IMR-90 (cell line): Measurements from ENCODE around the gene GLRB. TPM values are rescaled to one million over a fixed set of nuclear protein-coding genes. Genes with fewer than 3 reads are reported as not detected.
A peak's percentile ranks its signal among the peaks of the same experiment; 100 is the strongest.

ENCODE experiments used
- ATAC-seq: fragments of 200-7000 bp; cut with Tn5 transposase; 2 replicates; pipeline ENCODE4 v1.9.1; 2020; ENCODE audit warnings: low read depth, mild to moderate bottlenecking, moderate library complexity
- BruUV-seq: library from RNA; stranded (reverse); fragments of 400-500 nt; replicated peaks from 2 replicates; lab custom pipeline; 2021; lab: Mats Ljungman, UMichigan
- CTCF ChIA-PET: fragments of 300-600 bp; formaldehyde crosslinking; extraction: SDS; loops from one replicate; lab custom pipeline; 2021; ENCODE audit warnings: antibody characterized with exemption; lab: Yijun Ruan, JAX
- POLR2A ChIA-PET: fragments of 300-600 bp; sonication (Branson Sonifier 250); formaldehyde crosslinking; loops from one replicate; lab custom pipeline; 2022; ENCODE audit warnings: antibody characterized with exemption; ENCODE audit not compliant: unreplicated experiment; lab: Charles Lee
- DNase-seq: peaks from one replicate; pipeline ENCODE4 v3.0.0; 2013
- H2AFZ ChIP-seq: replicated peaks from 2 replicates; pipeline ENCODE3; 2013; ENCODE audit warnings: low read length, mild to moderate bottlenecking; ENCODE audit not compliant: poor library complexity
- H2AK5ac ChIP-seq: 2 replicates; pipeline ENCODE4 v1.6.1; 2013; ENCODE audit warnings: low read depth, low read length, inconsistent platforms
- H2AK9ac ChIP-seq: replicated peaks from 2 replicates; pipeline ENCODE3; 2013; ENCODE audit warnings: mild to moderate bottlenecking, low read depth, low read length, moderate library complexity; ENCODE audit not compliant: poor library complexity
- H2BK120ac ChIP-seq: 2 replicates; pipeline ENCODE4 v1.6.1; 2013; ENCODE audit warnings: low read depth, low read length, inconsistent platforms
- H2BK15ac ChIP-seq: 3 replicates; pipeline ENCODE4 v1.6.1; 2013; ENCODE audit warnings: low read depth, low read length, inconsistent platforms
- H2BK20ac ChIP-seq: 2 replicates; pipeline ENCODE4 v1.6.1; 2013; ENCODE audit warnings: low read depth, mild to moderate bottlenecking, inconsistent platforms, low read length, moderate library complexity
- H2BK5ac ChIP-seq: 2 replicates; pipeline ENCODE4 v1.6.1; 2013; ENCODE audit warnings: mild to moderate bottlenecking, low read depth, low read length, inconsistent platforms; ENCODE audit not compliant: poor library complexity, severe bottlenecking
- H3K14ac ChIP-seq: replicated peaks from 2 replicates; pipeline ENCODE4 v1.6.1; 2013; ENCODE audit warnings: low read depth, low read length, inconsistent platforms
- H3K18ac ChIP-seq: 2 replicates; pipeline ENCODE4 v1.6.1; 2013; ENCODE audit warnings: low read depth, low read length, control low read depth
- H3K23ac ChIP-seq: 2 replicates; pipeline ENCODE4 v1.6.1; 2013; ENCODE audit warnings: low read depth, low read length, inconsistent platforms
- H3K27ac ChIP-seq: 2 replicates; pipeline ENCODE4 v1.5.1; 2013; ENCODE audit warnings: mild to moderate bottlenecking, control low read depth, low read length; ENCODE audit not compliant: insufficient read depth
- H3K27me3 ChIP-seq: 2 replicates; pipeline ENCODE4 v1.6.1; 2013; ENCODE audit warnings: low read length; ENCODE audit not compliant: control insufficient read depth, insufficient read depth
- H3K36me3 ChIP-seq: 2 replicates; pipeline ENCODE4 v1.6.1; 2013; ENCODE audit warnings: low read length, mixed read lengths; ENCODE audit not compliant: control insufficient read depth, insufficient read depth
- H3K4ac ChIP-seq: 2 replicates; pipeline ENCODE4 v1.6.1; 2013; ENCODE audit warnings: low read depth, low read length, inconsistent platforms
- H3K4me1 ChIP-seq: 2 replicates; pipeline ENCODE4 v1.6.1; 2013; ENCODE audit warnings: low read length, mixed read lengths; ENCODE audit not compliant: control insufficient read depth, insufficient read depth
- H3K4me2 ChIP-seq: 2 replicates; pipeline ENCODE4 v1.6.1; 2013; ENCODE audit warnings: low read depth, mild to moderate bottlenecking, control low read depth, low read length, moderate library complexity
- H3K4me3 ChIP-seq: 2 replicates; pipeline ENCODE4 v1.5.1; 2013; ENCODE audit warnings: low read depth, mild to moderate bottlenecking, control low read depth, low read length, moderate library complexity; ENCODE audit not compliant: insufficient read depth
- H3K56ac ChIP-seq: 2 replicates; pipeline ENCODE4 v1.6.1; 2013; ENCODE audit warnings: low read length, inconsistent platforms; ENCODE audit not compliant: insufficient read depth; ENCODE audit errors: extremely low read depth
- H3K79me1 ChIP-seq, 2 experiments: 2 replicates each; pipeline ENCODE4 v1.6.1; 2013; ENCODE audit warnings: low read length in 2 of 2, inconsistent platforms in 1 of 2, low read depth in 1 of 2
- H3K9ac ChIP-seq: 2 replicates; pipeline ENCODE4 v1.6.1; 2013; ENCODE audit warnings: low read depth, low read length, control low read depth
- H3K9me1 ChIP-seq: 2 replicates; pipeline ENCODE4 v1.6.1; 2013; ENCODE audit warnings: low read length, inconsistent platforms; ENCODE audit not compliant: insufficient read depth
- H3K9me3 ChIP-seq: 2 replicates; pipeline ENCODE4 v1.6.1; 2013; ENCODE audit warnings: low read length; ENCODE audit not compliant: control insufficient read depth, insufficient read depth
- H4K20me1 ChIP-seq: 2 replicates; pipeline ENCODE4 v1.6.1; 2013; ENCODE audit warnings: low read length, inconsistent platforms; ENCODE audit not compliant: insufficient read depth
- H4K5ac ChIP-seq: 2 replicates; pipeline ENCODE4 v1.6.1; 2013; ENCODE audit warnings: mild to moderate bottlenecking, low read depth, low read length, control low read depth
- H4K8ac ChIP-seq, 2 experiments: 2 replicates each; pipeline ENCODE4 v1.6.1; 2013; ENCODE audit warnings: low read depth in 2 of 2, low read length in 2 of 2, control low read depth in 1 of 2, inconsistent platforms in 1 of 2
- H4K91ac ChIP-seq: 2 replicates; pipeline ENCODE4 v1.6.1; 2013; ENCODE audit warnings: low read depth, low read length, inconsistent platforms; ENCODE audit not compliant: insufficient read depth
- FOS ChIP-seq: fragments of 150-350 bp; IDR thresholded peaks from 2 replicates; pipeline ENCODE4 v1.6.1; 2016; ENCODE audit warnings: low read depth, low read length
- MAZ ChIP-seq: IDR thresholded peaks from 2 replicates; pipeline ENCODE4 v1.6.1; 2012; ENCODE audit warnings: low read depth, mild to moderate bottlenecking, low read length, improper control_type of control experiment, moderate library complexity, borderline replicate concordance
- MXI1 ChIP-seq: IDR thresholded peaks from 2 replicates; pipeline ENCODE4 v1.6.1; 2012; ENCODE audit warnings: low read depth, mild to moderate bottlenecking, low read length, moderate library complexity, borderline replicate concordance
- RFX5 ChIP-seq: IDR thresholded peaks from 2 replicates; pipeline ENCODE4 v1.8.0; 2012; ENCODE audit warnings: low read depth, mild to moderate bottlenecking, low read length, moderate library complexity
- SMC3 ChIP-seq: fragments of 150-350 bp; IDR thresholded peaks from 2 replicates; pipeline ENCODE4 v1.6.1; 2016; ENCODE audit warnings: low read depth, mild to moderate bottlenecking, antibody characterized with exemption, low read length, moderate library complexity
- WGBS, 2 experiments: methylation state at CpG; one replicate each; pipeline versions ENCODE4 v1.1.5 to v1.1.7; 2013; ENCODE audit warnings: missing lambda C conversion rate in 2 of 2; ENCODE audit not compliant: insufficient read length in 1 of 2; ENCODE audit errors: extremely low coverage in 2 of 2; 5-methylcytosine and 5-hydroxymethylcytosine counted together
- dilution Hi-C: fragments of 300-500 bp; cut with HindIII; formaldehyde crosslinking; loops from one replicate; pipeline ENCODE4 v1.14.3; 2018; ENCODE audit warnings: low sequenced_read_pairs; ENCODE audit not compliant: unreplicated experiment
- in situ Hi-C: fragments of 300-500 bp; cut with MboI; formaldehyde crosslinking; loops from 3 replicates; pipeline ENCODE4 v1.14.3; 2019; ENCODE audit warnings: low sequenced_read_pairs, inconsistent platforms, mixed read lengths
- intact Hi-C: fragments of 100-400 bp; cut with micrococcal nuclease; formaldehyde crosslinking; loops from 2 replicates; pipeline ENCODE4 v1.10.0; 2022
- polyA plus RNA-seq, 3 experiments: library from polyadenylated mRNA; depleted of rRNA; stranded (reverse); fragments of >200 nt; gene quantifications; 2 replicates each; pipeline ENCODE4 v1.2.3, GENCODE V29; 2012; ENCODE audit warnings: low replicate concordance in 1 of 3
- total RNA-seq: library from RNA; depleted of rRNA; stranded (reverse); fragments of >200 nt; gene quantifications from 2 replicates; pipeline ENCODE4 v1.2.3, GENCODE V29; 2012
- TF ChIP-seq, protein P1 (sequence below): fragments of 150-350 bp; IDR thresholded peaks from 2 replicates; pipeline ENCODE4 v1.6.1; 2016; ENCODE audit warnings: low read depth, mild to moderate bottlenecking, low read length, moderate library complexity, borderline replicate concordance

GLRB gene
- total and polyA plus RNA-seq, 2 of the 4 experiments (the other 2 are of a cell fraction), result 3.0 to 3.2 TPM

DNA sequence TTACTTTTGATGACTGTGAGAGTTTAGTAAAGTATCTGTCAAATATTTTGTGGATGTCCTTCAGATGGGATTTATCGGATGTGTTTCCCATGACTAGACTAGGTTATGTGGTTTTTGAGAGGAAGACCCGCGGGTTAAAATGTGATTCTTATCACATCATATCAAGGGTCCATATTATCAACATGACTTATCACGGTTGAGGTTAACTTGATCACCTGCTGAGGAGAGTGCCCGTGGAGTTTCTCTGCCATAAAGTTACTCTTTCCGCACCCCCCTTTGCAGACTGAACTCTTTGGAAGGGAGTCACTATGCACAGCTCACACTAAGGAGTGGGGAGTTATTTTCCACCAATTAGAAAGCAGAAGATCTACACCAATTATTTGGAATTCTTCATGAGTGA is 38.7 kb downstream of the GLRB start:
- ChIA-PET CTCF (no interaction called here), POLR2A (no interaction called here)
- Histone ChIP-seq H2BK5ac (no peak overlapping the region), H3K4me1 (peaks cover 4% of the 10 kb centered on the region), H2BK120ac (peak overlapping the region; percentile 67; the same call in 1 of the 2 replicates), H2AFZ (no peak overlapping the region), H3K79me1 (no peaks in the 10 kb centered on the region), H2BK15ac (no peak overlapping the region), H3K23ac (no peak overlapping the region), H3K36me3 (no peaks in the 10 kb centered on the region), H3K4ac (no peak overlapping the region), H3K27ac (no peak overlapping the region), H4K8ac (no peak overlapping the region; a peak in 1 of 4 replicates), H4K91ac (no peak overlapping the region), H2BK20ac (peak overlapping the region; percentile 54; the same call in 1 of the 2 replicates), H3K14ac (no peak overlapping the region), H3K4me3 (no peak overlapping the region), H3K9me3 (no peaks in the 10 kb centered on the region), H3K4me2 (no peak overlapping the region), H3K9me1 (0 out of 2 replicates have a peak, but pooled peaks cover 4% of the 10 kb centered on the region), H2AK9ac (no peak overlapping the region), H4K20me1 (no peaks in the 10 kb centered on the region), H2AK5ac (peak overlapping the region; percentile 16; the same call in 1 of the 2 replicates), H3K18ac (no peak overlapping the region), H3K56ac (no peak overlapping the region), H3K27me3 (no peaks in the 10 kb centered on the region), H3K9ac (no peak overlapping the region), H4K5ac (no peak overlapping the region)
- no peak for ATAC-seq
- no peak for DNase-seq
- in situ Hi-C loops, result no loop called here
- TF ChIP-seq, protein P1, sequence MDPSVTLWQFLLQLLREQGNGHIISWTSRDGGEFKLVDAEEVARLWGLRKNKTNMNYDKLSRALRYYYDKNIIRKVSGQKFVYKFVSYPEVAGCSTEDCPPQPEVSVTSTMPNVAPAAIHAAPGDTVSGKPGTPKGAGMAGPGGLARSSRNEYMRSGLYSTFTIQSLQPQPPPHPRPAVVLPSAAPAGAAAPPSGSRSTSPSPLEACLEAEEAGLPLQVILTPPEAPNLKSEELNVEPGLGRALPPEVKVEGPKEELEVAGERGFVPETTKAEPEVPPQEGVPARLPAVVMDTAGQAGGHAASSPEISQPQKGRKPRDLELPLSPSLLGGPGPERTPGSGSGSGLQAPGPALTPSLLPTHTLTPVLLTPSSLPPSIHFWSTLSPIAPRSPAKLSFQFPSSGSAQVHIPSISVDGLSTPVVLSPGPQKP, result no peak
- TF ChIP-seq FOS (no peak), MAZ (no peak), MXI1 (no peak), RFX5 (no peak), SMC3 (no peak)
- intact Hi-C loops, result loop anchor here (5.0 kb wide), 1 partner anchor 37 kb away; the partner anchor contains the start of gene GLRB
- no CpG with 5 or more reads among the region's 6 CpGs for WGBS, 2 experiments
- dilution Hi-C loops, result no loop called here
- no TSS peak for BruUV-seq
